GM08714 (cell line): ENCODE measurements around the gene ZNHIT1.
"Not testable (repeated sequence)": the region's sequence is repeated elsewhere in the genome, so short reads cannot be mapped to it uniquely, and the experiment has no call there.

Experiments used
- H3K4me3 ChIP-seq: fragments of 200-500 bp; sonication (Bioruptor generic); 2 replicates; pipeline ENCODE4 v1.5.1; 2014; ENCODE audit warnings: mild to moderate bottlenecking, low read length, inconsistent platforms
- ZNF274 ChIP-seq: IDR thresholded peaks from 2 replicates; pipeline ENCODE4 v1.6.1; 2012; ENCODE audit warnings: mild to moderate bottlenecking, low read depth, low read length

The ZNHIT1 gene

GRCh38 chr7:101250324-101250723 lies 32.4 kb downstream of the ZNHIT1 start:
- H3K4me3 ChIP-seq, result peak overlapping the region; percentile 99; the same call in 1 of the 2 replicates

DNA sequence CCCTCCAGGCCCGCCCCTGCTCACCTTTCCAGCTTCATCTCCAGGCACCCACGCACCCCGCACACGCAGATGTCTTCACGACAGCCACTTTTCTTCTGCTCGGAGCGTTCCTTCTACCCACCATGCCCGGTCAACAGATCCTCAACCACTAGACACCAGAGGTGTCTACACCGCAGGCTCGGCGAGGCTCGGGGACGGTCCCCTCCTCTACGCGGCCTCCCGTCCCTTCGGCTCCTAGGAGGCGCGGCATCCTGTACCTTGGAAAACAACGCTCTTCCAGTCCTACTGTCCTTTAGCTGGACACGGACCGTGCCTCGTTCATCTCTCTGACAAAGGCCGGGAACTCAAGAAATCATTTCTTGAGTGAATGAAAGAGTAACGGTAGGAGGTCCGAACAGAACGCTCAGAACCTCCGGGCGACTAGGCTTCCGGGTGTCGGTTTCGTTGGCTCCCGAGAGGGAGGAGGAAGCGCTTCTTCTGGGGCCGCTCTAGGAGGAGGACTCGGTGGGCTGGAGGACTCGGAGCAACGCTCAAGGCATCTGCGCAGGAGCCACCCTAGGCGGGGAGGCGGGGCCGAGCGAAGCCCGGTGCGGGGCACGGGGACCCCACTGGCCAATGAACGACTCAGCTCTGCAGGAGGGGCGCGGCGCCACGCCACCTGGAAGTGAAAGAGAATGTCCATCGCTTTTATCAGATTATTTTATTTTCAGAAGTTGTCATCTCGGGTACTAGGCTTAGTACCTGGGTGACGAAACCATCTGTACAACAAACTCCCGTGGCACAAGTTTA lies 34.1 kb downstream of the ZNHIT1 start:
- no peak for TF ChIP-seq ZNF274
- H3K4me3 ChIP-seq, result peak overlapping the region; percentile 99

More at GRCh38 chr7:101250324-101250723, 32.4 kb downstream of the ZNHIT1 start:
- TF ChIP-seq ZNF274, result no peak

- H3K4me3 ChIP-seq, result not testable (repeated sequence)
Observed at GRCh38 chr7:101253199-101253598, 35.2 kb downstream of the ZNHIT1 start.

DNA sequence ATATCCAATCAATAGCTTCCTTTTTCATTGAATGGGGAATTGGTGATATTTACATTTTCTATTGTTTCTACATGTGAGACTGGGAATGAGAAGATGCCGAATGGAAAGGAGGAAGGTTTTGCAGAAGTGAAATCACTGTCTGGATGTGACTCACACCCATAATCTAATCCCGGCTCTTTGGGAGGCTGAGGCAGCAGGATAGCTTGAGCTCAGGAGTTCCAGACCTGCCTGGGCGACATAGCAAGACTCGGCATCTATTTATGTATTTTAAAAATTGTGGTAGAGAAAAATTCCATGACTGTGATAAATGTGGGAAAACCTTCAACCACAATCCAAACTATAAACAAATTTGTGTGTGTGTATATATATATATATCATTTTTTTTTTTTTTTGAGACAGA lies 37.8 kb downstream of the ZNHIT1 start:
- H3K4me3 ChIP-seq, result no peak overlapping the region

DNA sequence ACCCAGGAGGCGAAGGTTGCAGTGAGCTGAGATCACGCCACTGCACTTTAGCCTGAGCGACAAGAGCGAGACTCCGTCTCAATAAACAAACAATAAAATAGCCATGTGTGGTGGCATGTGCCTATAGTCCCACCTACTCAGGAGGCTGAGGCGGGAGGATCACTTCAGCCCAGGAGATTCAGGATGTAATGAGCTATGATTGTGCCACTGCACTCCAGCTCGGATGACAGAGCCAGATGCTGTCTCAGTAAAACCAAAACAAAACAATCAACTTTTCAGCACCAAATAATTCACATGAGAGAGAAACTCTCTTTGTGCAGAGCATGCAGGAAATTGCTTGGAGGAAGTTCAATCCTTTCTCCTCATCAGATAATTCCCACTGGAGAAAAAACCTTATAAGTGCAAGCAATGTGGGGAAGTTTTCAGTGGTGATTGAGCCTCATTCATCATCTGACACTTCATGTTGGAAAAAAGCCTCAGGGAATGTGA lies 40.3 kb downstream of the ZNHIT1 start:
- TF ChIP-seq ZNF274, result no peak
- H3K4me3 ChIP-seq, result no peak overlapping the region

More for the DNA sequence above, 37.8 kb downstream of the ZNHIT1 start:
- TF ChIP-seq ZNF274, result no peak

DNA sequence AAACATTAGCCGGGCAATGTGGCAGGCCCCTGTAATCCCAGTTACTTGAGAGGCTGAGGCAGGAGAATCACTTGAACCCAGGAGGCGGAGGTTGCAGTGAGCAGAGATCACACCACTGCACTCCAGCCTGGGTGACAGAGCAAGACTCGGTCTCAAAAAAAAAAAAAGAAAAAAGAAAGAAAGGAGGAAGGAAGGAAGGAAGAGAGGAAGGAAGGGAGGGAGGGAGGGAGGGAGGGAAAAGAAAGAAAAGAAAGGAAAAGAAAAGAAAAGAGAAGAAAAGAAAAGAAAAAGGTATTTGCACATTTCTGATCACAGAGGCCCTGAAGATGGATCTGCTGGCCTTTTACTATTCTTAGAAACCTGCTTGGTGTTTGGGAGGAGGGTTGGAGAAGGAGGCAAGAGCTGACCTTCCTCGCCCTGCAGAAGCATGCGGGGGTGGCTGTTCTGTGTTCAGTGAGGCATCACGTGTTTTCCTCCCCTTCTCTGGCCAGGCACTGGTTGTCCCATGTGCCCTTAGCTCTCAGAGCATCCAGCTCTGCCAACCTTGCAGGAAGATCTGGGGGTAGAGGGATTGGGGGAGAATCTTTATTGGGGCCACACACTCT lies 46.2 kb downstream of the ZNHIT1 start:
- not testable (repeated sequence) for H3K4me3 ChIP-seq

- H3K4me3 ChIP-seq, result no peak overlapping the region
- no peak for TF ChIP-seq ZNF274
Observed at GRCh38 chr7:101265622-101266516, 47.9 kb downstream of the ZNHIT1 start.

GRCh38 chr7:101269664-101270063 lies 51.7 kb downstream of the ZNHIT1 start:
- TF ChIP-seq ZNF274, result no peak
- H3K4me3 ChIP-seq, result no peak overlapping the region

- no peak for TF ChIP-seq ZNF274
- H3K4me3 ChIP-seq, result no peak overlapping the region
Observed at GRCh38 chr7:101271021-101271420, 53.1 kb downstream of the ZNHIT1 start.

GRCh38 chr7:101273206-101273605 lies 55.2 kb downstream of the ZNHIT1 start:
- no peak for TF ChIP-seq ZNF274
- H3K4me3 ChIP-seq, result no peak overlapping the region
